GM21786 (cell line): Measurements from ENCODE around the gene SLC22A31.
"Not testable (repeated sequence)": the region's sequence is repeated elsewhere in the genome, so short reads cannot be mapped to it uniquely, and the experiment has no call there.

Source experiments
- ATAC-seq: cut with Tn5 transposase; IDR thresholded peaks from one replicate; pipeline ENCODE4 v1.9.1; 2021; ENCODE audit not compliant: unreplicated experiment

SLC22A31 gene

GRCh38 chr16:89166696-89167424 is 33.5 kb downstream of the SLC22A31 start:
- no peak for ATAC-seq

GRCh38 chr16:89165681-89165979 is 34.7 kb downstream of the SLC22A31 start:
- ATAC-seq = not testable (repeated sequence)

GRCh38 chr16:89164847-89165680 is 35.3 kb downstream of the SLC22A31 start:
- no peak for ATAC-seq

GRCh38 chr16:89164436-89164835 is 35.9 kb downstream of the SLC22A31 start:
- no peak for ATAC-seq

GRCh38 chr16:89163297-89163696 is 37.0 kb downstream of the SLC22A31 start:
- ATAC-seq = no peak

- ATAC-seq = no peak
Observed at GRCh38 chr16:89161763-89162713, 38.3 kb downstream of the SLC22A31 start.

GRCh38 chr16:89160977-89161701 is 39.2 kb downstream of the SLC22A31 start:
- no peak for ATAC-seq

- ATAC-seq = no peak
Observed at GRCh38 chr16:89159850-89160354, 40.4 kb downstream of the SLC22A31 start.

- no peak for ATAC-seq
Observed at GRCh38 chr16:89159066-89159849, 41.1 kb downstream of the SLC22A31 start.

GRCh38 chr16:89157778-89158177 is 42.6 kb downstream of the SLC22A31 start:
- no peak for ATAC-seq

- ATAC-seq = no peak
Observed at GRCh38 chr16:89156740-89157645, 43.3 kb downstream of the SLC22A31 start.

GRCh38 chr16:89155851-89156739 is 44.2 kb downstream of the SLC22A31 start:
- no peak for ATAC-seq

GRCh38 chr16:89155184-89155679 is 45.1 kb downstream of the SLC22A31 start:
- ATAC-seq = no peak

- ATAC-seq = no peak
Observed at GRCh38 chr16:89154390-89155183, 45.8 kb downstream of the SLC22A31 start.

GRCh38 chr16:89153848-89154271 is 46.5 kb downstream of the SLC22A31 start:
- no peak for ATAC-seq

- ATAC-seq = no peak
Observed at GRCh38 chr16:89152831-89153700, 47.3 kb downstream of the SLC22A31 start.
